HG03460 (cell line): Measurements from ENCODE around the gene SUCNR1.
"Not testable (repeated sequence)": the region's sequence is repeated elsewhere in the genome, so short reads cannot be mapped to it uniquely, and the experiment has no call there.

Source experiments
- ATAC-seq: cut with Tn5 transposase; IDR thresholded peaks from one replicate; pipeline ENCODE4 v1.9.1; 2021; ENCODE audit not compliant: unreplicated experiment

SUCNR1 gene

DNA sequence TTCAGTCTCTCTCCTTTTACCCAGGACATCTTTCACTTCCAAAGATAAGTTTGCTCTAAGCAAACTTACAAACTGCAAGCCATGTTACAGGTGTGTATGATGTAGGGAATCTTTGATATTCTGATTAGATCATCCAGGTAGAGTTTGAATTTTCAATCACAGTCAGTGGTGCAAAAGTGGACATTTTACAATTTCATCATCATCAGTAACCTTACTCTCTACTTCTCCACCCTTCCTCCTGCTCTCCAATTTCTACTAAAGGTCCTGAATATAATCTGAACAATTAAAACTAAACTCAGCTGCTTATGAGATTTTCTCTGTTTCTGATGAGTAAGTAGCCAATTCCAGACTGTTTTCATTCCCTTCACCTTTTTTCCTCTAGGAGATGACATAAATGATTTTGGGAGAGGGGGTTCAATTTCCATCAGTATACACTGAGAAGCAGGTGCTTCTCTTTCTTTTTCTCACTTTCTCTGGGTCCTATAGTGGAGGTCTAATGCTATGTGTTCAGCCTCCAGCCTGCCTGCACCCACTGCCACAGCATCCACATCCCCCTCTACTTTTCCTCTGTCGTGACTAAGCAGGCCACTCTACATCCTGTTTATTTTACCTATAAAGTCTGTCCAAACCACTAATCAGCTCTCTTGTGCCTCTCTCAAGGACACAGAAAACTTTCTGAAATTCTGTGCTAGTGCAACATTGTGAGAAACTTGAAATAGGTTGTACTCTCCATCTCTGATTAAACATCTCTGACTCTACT is 27.6 kb downstream of the SUCNR1 start:
- no peak for ATAC-seq

DNA sequence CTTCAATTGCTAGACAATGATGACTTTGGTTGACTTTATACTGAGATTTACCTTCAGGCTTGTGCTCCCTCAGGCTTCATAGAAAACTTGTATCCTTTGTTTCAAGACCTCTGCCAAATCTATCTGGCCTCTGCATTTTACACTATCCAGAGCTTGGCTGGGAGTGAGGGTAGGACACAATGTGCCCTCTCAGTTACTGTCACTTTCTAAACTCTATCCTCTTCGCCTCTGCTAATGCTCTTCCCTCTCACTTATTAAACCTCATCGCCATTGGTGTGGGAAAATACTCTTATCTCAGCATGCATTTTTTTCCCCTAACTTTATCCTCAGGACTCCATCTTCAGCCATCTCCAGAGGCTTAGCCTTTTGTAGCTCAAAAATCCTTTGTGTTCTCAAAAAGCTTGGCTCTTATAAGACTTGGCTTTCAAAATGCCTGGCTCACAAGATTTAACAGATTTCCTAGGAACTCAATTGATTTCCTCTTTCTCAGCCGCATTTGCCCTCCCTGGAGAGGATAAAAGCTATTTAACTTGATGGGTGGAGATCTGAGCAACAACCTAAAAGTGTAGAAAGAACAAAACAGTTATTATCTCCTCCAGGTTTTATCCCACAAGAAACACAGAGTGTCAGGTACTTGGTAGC is 28.3 kb downstream of the SUCNR1 start:
- no peak for ATAC-seq

DNA sequence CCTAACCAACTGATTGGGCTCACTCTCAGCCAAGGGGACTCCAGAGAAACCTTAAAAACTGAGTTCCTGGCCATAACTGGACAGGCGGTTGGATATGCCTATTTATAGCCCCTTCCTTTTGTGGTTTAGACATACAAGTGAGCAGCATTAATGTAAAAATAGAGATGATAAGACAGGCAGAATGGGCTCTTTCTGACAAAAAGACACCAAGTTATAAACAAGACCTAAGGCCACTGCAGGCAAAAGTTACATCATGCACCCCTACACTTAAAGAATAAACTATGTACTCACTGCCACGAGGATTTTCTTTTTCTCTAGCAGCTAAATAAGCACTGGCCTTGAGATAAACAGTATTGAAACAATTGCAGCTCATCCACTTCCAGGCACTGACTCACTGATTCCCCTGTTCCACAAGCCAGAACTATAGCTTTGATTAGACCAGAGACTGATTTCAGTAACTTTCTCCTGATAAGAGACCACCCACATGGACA is 30.1 kb downstream of the SUCNR1 start:
- no peak for ATAC-seq

DNA sequence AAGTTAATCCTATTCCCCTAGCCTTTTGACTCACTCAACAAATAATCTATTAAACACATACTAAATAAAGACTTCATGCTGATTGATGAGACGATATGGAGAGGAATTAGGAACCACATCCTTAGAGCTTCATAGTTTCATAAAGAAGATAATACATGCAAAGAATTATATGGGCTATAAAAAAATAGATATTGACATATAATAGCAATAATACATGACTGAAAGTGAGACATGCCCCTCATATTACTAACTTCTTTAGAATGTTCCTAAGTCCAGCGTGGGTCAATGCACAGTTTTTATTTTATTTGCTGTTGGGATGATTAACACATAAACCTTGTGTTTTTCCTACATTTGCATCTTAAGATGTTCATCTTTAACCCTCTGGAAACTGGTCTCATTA is 32.2 kb downstream of the SUCNR1 start:
- ATAC-seq, result no peak

DNA sequence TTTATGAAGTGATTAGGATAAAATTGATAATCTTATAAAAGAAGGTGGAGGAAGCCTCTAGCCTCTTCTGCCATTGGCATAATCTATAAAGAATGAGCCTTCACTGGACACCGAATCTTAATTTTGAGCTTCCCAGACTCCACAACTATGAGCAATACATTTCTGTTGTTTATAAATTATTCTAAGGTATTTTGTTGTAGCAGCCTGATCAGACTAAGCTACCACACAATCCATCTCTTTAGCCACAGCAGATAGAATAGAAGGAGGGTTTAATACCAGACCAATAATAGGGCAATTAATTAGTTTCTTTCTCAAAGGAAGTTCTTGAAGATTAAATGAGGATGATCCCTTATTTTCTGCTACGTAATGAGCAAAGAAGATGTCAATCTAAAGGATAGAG is 33.3 kb downstream of the SUCNR1 start:
- ATAC-seq, result no peak

DNA sequence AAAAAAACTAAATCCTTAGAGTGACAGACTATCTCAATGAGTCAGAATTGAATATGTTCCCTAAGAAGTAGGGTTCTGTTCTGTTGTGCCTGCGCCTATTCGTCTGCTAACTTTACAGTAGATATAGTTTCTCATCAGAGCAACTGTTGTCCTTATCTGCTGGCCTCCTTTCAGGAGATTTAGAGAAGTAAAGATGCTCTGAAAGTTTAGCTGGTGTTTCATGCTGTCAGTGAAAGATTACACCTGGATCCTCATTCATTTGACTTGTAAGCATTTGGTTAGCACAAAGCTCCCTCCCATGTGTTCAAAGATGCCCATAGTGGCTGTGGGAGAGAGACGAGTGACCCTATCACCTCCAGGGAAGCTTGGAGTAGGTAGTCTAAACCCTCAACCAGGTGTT is 35.0 kb downstream of the SUCNR1 start:
- no peak for ATAC-seq

DNA sequence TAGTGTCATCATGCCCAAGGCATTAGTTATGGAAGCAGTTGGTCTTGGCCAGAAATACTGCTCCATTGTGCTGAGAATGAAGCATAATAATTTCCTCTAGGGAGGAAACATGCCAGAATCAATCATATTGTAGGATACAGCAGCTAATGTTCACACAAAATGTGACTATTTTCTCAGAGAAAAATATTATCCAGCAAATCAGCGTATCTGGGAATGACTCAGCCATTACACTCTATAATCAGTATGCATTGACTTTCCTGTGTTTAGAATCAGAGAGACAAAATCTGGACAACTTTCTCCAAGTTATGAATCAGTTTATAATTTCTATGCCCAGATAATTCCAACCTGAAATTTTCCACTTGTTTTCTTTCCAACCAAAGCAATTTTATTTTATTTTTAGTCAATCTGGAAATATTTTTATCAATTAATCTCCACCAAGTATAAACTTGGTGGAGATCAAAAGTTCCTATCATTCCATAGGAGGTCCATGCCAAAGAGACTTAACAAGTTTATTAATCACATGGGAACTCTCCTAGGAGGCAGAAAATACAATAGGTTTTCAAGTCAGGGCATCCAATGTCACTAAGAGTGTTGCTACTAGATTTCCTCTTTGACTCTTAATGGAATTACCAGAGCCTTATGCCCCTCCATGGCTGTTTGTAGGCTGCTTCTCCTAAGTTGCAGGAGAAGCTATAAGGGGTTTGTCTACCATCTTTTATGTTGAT is 36.4 kb downstream of the SUCNR1 start:
- no peak for ATAC-seq

DNA sequence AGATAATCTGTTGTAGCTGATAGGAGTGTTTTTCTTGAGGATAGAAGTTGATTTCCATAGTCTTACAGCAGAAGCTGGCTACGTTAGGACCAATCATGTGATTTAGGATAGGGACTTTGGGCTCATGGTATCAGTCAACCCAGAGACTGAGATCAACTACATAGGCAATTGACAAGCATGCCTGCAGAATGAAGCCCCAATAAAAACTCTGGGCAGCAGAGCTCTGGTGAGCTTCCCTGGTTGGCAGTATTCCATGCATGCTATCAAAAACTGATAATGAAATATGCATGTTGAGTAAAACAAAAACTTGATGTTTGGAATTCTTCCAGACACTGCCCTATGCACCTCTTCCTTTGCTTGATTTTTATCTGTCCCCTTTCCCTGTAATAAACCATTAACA is 38.0 kb downstream of the SUCNR1 start:
- no peak for ATAC-seq

DNA sequence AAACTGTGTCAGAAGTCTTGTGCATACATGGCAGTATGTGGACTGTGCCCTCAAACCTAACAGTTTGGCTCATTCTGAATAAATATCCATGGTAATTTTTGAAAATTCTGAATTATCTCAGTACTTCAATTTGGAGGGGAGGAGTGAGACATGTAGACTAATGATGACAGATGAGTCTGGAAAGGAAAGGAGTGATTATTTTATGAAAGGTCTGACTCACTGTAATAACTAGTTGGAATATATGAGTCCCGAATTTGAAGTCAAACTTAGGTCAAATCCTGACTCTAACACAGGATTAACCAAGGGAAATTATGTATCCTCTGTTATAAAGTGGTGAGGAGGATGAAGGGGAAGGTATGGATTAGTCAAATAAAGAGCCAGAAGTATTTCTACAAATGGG is 38.6 kb downstream of the SUCNR1 start:
- no peak for ATAC-seq

DNA sequence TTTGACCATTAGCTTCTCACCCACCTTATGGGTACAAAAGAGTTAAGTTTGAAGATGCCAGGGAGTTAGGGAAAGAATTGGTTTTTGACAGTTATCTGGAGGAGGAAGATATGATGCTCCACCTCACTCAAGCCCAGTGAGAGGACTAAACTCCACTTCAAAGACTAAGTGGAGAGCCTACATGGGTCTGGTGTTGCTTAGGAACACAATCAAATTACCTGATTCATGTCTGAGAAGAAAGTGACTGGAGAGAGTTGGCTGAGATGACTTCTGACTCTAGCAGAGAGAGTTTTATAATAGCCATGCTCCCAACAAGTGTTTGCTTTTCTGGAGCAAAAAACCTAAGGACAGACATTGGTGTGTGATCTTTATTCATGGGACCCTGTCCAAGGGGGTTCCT is 43.3 kb downstream of the SUCNR1 start:
- no peak for ATAC-seq

DNA sequence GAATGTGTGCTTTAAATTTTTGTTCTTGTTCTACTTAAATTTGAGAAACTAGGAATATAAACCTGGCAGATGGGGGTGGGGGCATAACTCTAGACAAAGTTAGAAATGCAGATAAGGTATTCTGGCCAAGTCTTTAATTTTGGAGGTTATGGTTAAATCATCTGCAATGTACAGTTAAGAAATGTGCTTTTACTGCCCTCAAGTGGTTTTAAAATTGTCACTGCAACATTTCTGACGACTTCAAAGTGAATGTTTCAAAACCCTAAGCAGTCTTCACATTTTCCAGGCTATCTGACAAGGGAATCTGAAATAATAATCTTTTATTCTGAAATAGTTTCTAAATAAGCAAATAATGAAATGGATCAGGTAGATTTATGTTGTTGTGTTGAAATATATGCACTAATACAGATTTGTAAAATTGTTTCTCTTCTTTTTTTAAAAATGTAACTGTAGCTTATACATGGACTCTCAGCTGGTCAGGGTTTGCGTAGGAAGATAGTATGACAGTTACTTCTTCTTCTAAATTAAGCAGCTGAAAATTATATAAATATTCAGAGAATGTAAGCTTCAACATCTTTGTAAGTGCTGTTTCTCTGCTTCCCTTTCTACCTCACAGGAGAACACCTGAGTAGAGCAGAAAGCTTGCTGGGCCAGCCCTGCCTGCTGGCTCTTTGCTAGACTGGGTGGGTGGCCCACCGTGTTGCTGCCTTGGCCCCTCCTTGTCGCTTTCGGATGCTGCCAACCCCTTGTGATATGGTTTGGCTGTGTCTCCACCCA is 45.0 kb downstream of the SUCNR1 start:
- no peak for ATAC-seq

DNA sequence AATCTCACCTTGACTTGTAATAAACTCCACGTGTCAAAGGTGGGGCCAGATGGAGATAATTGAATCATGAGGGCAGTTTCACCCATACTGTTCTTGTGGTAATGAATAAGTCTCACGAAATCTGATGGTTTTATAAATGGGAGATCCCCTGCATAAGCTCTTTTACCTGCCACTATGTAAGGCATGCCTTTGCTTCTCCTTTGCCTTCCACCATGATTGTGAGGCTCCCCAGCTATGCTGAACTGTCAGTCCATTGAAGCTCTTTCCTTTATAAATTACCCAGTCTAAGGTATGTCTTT is 45.5 kb downstream of the SUCNR1 start:
- no peak for ATAC-seq

DNA sequence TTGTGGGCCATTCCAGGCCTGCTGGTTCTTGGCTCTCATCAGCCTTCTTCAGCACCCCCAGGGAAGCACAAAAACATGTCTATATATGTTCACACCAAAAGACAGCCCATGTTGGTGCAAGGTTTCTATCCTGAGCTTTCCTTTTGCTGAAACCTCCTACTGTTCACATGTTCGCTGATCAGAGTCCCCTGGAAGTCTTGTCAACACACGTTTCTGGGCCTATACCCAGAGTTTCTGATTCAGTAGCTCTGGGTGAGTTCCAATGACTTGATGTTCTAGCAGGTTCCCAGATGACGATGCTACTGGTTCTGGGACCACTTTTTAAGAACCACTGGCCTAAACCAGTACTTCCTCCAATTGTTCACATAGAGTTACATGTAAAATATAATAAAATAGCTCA is 46.0 kb downstream of the SUCNR1 start:
- no peak for ATAC-seq

DNA sequence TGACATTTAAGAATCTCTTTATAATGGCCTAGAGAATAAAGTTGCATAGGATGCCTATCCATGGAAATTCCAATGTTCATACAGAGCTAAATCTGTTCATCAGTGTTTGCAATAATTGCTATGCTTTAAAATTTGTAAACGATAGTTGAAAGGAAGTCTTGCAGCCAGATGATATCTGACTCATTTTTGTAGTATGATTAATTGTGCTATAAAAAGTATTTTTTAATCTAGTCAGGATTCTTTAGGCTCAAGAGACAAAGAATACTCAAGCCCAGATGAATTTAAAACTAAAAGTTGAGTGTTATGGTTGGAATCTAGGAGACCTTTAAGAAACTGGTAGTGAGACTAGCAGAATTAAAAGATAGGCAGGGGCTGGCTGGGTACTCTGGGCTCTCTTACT is 50.5 kb downstream of the SUCNR1 start:
- ATAC-seq, result no peak

DNA sequence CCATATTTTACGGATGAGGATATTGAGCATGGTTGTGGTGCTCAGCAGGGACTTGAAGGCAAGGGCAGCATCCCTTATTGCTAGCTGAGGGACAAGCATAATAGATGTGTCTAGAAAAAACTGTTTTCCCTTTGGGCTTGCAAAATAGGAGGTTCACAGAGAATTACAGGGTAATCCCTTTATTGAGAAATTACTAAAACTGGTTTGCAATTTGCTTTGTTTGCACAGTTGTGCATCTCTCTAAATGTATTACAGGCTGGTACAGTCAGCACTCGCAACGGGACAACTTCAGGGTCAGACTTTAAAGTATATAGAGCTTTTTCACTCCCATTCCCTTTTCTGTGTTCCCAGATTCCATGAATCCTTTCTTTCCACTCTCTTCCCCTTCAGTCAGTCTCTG is 51.3 kb downstream of the SUCNR1 start:
- ATAC-seq, result no peak

DNA sequence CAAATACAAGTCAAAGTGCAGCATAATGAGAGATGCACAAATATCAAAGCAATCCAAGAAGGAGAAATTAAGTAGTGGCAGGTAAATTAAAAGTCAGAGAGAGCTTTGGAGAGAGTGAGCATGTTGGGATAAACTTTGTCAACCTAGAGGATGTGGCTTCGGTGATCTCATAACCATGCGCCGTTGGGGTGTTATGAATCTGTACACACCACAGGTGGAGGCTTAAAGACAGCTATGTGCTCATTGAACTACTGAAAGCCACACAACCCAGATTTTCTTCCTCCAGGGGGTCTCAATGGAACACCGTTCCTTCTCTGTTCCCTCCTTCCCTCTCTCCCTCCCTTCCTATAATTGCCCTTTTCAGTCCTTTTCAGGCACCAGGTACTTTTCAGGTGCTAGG is 52.0 kb downstream of the SUCNR1 start:
- ATAC-seq, result no peak

DNA sequence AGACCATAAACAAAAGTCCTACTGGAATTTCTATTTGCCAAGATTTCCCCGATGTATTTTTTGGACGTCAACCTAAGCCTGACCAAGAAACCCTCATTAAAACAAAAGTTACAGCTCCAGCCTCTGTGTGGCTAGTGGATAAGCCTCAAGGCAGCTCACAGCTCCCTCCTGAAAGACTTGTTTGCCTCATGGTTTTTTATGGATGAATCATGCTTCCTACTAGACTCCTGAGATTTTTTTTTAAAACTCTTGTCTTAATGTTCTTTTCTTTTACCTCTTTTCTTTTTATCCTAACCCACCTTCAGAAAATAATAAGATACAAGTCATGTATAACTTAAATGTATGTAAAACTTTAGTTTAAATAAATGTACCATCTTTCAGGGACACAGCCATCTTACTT is 52.4 kb downstream of the SUCNR1 start:
- ATAC-seq, result no peak

DNA sequence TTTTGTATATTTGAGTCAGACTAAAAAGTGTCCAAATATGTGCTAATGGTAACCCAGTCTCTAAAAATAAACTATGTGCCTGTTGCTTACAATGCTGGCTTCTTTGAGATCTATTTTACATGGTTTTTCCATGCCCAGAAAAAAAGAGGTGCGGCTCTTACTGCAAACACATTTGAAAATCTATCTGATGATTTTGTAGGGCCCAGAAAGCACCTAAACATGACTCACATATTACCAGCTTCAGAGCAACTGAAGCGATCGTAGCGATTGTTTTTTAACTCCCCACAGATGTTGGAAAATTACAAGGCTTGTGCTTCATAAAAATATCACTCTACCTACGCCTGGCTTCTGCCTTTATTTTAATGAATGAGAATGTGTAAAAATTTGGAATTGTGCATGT is 53.5 kb downstream of the SUCNR1 start:
- no peak for ATAC-seq

DNA sequence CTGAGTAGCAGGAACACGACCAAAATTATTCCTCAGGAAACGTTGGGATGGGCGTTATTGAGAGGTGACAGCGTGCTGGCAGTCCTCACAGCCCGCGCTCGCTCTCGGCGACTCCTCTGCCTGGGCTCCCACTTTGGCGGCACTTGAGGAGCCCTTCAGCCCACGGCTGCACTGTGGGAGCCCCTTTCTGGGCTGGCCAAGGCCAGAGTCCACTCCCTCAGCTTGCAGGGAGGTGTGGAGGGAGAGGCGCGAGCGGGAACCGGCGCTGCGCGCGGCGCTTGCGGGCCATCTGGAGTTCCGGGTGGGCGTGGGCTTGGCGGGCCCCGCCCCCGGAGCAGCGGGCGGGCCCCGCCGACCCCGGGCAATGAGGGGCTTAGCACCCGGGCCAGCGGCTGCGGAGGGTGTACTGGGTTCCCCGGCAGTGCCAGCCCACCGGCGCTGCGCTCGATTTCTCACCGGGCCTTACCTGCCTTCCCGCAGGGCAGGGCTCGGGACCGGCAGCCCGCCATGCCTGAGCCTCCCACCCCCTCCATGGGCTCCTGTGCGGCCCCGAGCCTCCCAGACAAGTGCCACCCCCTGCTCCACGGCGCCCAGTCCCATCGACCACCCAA is 54.6 kb downstream of the SUCNR1 start:
- not testable (repeated sequence) for ATAC-seq

DNA sequence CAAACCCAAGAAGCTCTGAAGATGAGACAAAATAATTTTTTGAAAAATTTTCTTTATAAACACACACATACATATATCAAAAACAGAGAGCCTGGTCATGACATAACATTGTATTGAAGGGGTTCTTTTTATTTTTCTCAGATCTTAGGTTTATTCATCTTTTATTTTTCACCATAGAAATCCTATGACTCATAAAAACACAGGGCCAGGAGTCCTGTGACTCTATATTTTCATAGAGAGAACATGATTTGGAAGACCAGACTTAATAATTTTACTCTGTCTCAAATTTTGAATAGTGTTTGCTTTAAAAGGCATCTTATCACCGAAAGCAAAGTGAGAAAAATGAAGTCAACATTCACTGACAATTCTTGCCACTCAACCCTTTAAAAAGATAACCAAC is 57.7 kb downstream of the SUCNR1 start:
- ATAC-seq, result no peak

DNA sequence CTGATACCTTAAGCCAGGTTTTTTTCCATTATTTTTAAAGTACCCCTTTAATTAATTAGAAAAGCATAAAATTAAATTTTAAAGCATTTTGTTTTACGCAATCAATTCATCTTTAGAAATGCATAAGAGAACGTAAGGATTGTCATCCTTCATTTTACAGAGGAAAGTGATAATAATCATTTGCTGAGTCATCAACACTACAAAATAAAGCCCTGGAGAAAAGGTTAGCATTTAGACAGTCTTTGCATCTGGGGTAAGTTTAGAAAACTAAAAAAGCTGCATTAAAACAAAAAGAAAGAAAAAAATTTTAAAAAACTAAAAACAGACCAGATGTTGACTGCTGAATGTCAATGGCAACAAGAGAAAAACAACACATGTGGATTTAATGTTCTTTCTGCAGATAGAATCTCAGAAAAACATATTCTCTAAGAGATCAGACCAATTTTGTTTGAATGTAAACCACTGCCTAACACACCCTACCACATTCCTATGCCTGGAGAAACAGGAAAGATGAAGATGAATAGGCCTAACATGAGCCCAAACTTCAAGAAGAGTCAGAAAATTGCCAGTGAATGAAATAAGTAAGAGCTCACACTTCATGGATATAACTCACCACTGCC is 59.9 kb downstream of the SUCNR1 start:
- no peak for ATAC-seq
